ENCODE data around the gene STK32B.
"Not testable (repeated sequence)": the region's sequence is repeated elsewhere in the genome, so short reads cannot be mapped to it uniquely, and the experiment has no call there.

Gene STK32B

DNA sequence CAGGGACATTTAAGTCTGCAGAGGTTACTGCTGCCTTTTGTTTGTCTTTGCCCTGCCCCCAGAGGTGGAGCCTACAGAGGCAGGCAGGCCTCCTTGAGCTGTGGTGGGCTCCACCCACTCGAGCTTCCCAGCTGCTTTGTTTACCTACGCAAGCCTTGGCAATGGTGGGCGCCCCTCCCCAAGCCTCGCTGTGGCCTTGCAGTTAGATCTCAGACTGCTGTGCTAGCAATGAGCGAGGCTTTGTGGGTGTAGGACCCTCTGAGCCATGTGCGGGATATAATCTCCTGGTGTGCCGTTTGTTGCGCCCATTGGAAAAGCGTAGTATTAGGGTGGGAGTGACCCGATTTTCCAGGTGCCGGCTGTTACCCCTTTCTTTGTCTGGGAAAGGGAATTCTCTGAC lies 124.6 kb downstream of the STK32B start:
- H3K27me3 ChIP-seq (ENCODE audit: control insufficient read depth, insufficient read depth, low read length); H3K4me1 ChIP-seq (ENCODE audit: control insufficient read depth, insufficient read depth, low read length); H3K36me3 ChIP-seq (ENCODE audit: control insufficient read depth, insufficient read depth, low read length); H3K9me3 ChIP-seq (ENCODE audit: control insufficient read depth, insufficient read depth, low read length); H3K4me3 ChIP-seq (ENCODE audit: low read depth, low read length); H3K9ac ChIP-seq (ENCODE audit: low read depth, low read length): not testable (repeated sequence)

DNA sequence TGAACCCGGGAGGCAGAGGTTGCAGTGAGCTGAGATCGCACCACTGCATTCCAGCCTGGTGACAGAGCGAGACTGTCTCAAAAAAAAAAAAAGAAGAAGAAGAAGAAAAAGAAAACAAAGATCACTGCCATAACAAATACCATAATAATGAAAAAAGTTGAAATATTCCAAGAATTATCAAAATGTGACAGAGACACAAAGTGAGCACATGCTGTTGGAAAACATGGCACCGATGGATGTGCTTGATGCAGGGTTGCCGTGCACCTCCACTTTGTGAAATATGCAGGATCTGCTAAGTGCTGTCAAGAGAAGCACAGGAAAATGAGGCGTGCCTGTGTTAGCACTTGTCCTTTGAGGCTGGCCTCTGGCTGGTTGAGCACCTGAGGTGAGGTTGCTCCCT lies 133.3 kb downstream of the STK32B start:
- H3K27me3 ChIP-seq (ENCODE audit: control insufficient read depth, insufficient read depth, low read length) = no peaks in the 10 kb centered on the region
- no peak overlapping the region for H3K9ac ChIP-seq (ENCODE audit: low read depth, low read length)
- no peaks in the 10 kb centered on the region for H3K4me1 ChIP-seq (ENCODE audit: control insufficient read depth, insufficient read depth, low read length)
- no peak overlapping the region for H3K4me3 ChIP-seq (ENCODE audit: low read depth, low read length)
- no peaks in the 10 kb centered on the region for H3K36me3 ChIP-seq (ENCODE audit: control insufficient read depth, insufficient read depth, low read length)
- H3K9me3 ChIP-seq (ENCODE audit: control insufficient read depth, insufficient read depth, low read length) = no peaks in the 10 kb centered on the region

DNA sequence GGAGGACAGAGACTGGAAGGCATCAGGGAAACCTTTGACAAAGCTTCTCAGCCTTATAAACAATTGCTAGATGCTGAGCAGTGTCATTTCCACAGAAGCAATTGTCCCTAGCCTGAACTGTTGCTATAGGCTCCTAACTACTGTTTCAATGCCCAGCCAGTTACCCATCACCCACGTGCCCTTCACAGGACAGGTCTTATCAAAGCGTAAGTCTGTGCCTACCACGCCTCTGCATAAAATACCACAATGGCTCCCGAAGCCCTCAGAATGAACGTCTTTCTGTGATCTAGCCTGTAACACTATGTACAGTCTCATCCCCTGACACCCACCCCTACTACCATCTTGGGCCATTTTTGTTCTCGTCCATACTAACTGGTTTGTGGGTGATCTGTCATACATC lies 134.3 kb downstream of the STK32B start:
- H3K9me3 ChIP-seq (ENCODE audit: control insufficient read depth, insufficient read depth, low read length) = no peaks in the 10 kb centered on the region
- H3K36me3 ChIP-seq (ENCODE audit: control insufficient read depth, insufficient read depth, low read length) = no peaks in the 10 kb centered on the region
- no peak overlapping the region for H3K4me3 ChIP-seq (ENCODE audit: low read depth, low read length)
- H3K9ac ChIP-seq (ENCODE audit: low read depth, low read length) = no peak overlapping the region
- no peaks in the 10 kb centered on the region for H3K27me3 ChIP-seq (ENCODE audit: control insufficient read depth, insufficient read depth, low read length)
- H3K4me1 ChIP-seq (ENCODE audit: control insufficient read depth, insufficient read depth, low read length) = no peaks in the 10 kb centered on the region

DNA sequence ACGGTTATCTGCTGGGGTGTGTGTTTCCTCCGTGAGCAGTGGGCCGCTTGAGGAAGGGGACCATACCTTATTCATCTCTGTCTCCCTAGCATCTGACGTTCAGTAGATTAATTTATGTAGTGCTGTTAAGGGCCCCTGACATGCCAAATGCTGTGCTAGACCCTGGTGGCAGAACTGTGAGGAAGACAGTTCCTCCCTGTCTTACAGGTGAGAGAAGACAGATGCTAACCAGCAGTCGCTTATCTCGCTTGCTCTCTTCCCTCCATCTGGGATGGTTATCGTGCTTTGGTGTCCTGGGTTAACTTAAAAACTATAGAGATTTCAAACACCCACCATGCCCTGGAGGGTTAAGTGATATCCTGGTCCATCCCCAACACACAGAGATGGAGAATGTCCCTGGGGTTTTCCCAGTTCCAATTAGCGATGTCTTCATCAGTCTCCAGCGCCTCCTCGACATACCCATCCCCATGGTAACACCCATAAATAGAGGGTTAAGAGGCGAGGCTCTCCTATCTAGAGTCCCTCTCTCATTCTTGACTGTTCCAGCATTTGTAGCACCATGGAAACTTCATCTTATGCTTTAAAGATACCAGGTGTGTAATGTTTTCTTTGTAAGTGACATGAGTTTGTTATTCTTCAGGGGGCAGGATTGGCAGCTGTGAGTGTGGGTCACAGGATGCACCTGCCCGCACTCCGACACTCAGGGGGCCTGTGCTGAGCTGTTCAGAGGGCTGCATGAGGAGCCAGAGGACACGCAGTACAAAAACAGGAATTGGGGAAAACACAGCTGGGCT lies 135.2 kb downstream of the STK32B start:
- no peaks in the 10 kb centered on the region for H3K9me3 ChIP-seq (ENCODE audit: control insufficient read depth, insufficient read depth, low read length)
- no peaks in the 10 kb centered on the region for H3K4me1 ChIP-seq (ENCODE audit: control insufficient read depth, insufficient read depth, low read length)
- H3K27me3 ChIP-seq (ENCODE audit: control insufficient read depth, insufficient read depth, low read length) = no peaks in the 10 kb centered on the region
- H3K36me3 ChIP-seq (ENCODE audit: control insufficient read depth, insufficient read depth, low read length) = no peaks in the 10 kb centered on the region
- H3K4me3 ChIP-seq (ENCODE audit: low read depth, low read length) = no peak overlapping the region
- no peak overlapping the region for H3K9ac ChIP-seq (ENCODE audit: low read depth, low read length)

DNA sequence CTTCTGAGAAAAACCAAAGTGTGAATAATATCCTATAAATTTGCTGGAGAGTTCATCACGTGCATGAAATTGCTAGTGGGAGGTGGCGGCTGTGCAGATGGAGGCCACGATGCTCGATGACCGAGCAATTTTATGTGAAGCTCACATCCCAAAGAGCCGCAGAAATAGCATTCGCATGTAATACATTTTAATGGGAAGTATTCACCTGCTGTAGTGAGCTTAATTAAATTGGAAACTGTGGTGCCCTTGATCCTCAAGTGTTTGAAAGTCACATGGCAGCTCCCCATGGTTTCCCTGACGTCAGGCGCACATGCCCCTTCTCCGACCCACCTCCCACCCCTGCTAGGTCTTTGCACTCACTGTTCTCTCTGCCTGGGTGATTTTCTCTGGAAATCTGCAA lies 136.8 kb downstream of the STK32B start:
- Histone ChIP-seq H3K36me3 (ENCODE audit: control insufficient read depth, insufficient read depth, low read length) (no peaks in the 10 kb centered on the region), H3K9ac (ENCODE audit: low read depth, low read length) (no peak overlapping the region), H3K4me3 (ENCODE audit: low read depth, low read length) (no peak overlapping the region), H3K27me3 (ENCODE audit: control insufficient read depth, insufficient read depth, low read length) (no peaks in the 10 kb centered on the region), H3K9me3 (ENCODE audit: control insufficient read depth, insufficient read depth, low read length) (no peaks in the 10 kb centered on the region), H3K4me1 (ENCODE audit: control insufficient read depth, insufficient read depth, low read length) (no peaks in the 10 kb centered on the region)

DNA sequence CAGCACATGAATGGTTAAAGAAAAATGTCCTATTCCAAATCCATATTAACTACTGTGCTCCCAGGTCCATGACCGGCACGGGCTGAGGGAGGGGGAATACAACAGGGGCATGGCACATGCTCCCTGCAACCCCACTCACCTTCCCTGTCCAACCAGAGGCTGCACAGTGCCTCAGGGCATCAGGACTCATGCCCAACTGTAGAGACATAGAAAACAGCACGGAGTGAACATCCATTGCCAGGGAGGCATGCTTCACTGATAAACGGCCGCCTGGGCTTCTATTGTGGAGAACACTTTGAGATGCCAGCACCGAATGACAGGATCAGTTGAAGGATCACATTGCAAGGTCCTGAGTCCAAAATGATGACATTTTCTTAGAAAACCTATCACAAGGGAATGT lies 140.6 kb downstream of the STK32B start:
- no peaks in the 10 kb centered on the region for H3K9me3 ChIP-seq (ENCODE audit: control insufficient read depth, insufficient read depth, low read length)
- H3K4me1 ChIP-seq (ENCODE audit: control insufficient read depth, insufficient read depth, low read length) = no peaks in the 10 kb centered on the region
- H3K27me3 ChIP-seq (ENCODE audit: control insufficient read depth, insufficient read depth, low read length) = no peaks in the 10 kb centered on the region
- no peaks in the 10 kb centered on the region for H3K36me3 ChIP-seq (ENCODE audit: control insufficient read depth, insufficient read depth, low read length)
- H3K4me3 ChIP-seq (ENCODE audit: low read depth, low read length) = no peak overlapping the region
- no peak overlapping the region for H3K9ac ChIP-seq (ENCODE audit: low read depth, low read length)

DNA sequence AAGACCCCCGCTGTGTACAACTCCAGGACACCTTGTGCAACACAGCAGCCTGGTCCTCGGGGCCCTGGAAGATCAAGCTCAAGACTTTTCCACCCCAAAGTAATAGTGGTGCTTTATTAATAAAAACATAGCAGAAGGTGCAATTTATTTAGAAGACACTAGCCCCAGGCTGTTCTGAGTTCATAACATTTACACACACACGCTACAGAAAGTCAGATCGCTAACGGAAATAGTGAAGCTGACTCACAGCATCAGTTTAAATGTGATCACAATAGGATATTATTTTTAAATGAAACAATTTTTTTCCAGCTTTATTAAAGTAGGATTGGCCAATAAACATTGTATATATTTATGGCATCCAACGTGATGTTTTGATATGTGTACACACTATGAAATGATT lies 141.0 kb downstream of the STK32B start:
- Histone ChIP-seq H3K9me3 (ENCODE audit: control insufficient read depth, insufficient read depth, low read length) (no peaks in the 10 kb centered on the region), H3K4me1 (ENCODE audit: control insufficient read depth, insufficient read depth, low read length) (no peaks in the 10 kb centered on the region), H3K36me3 (ENCODE audit: control insufficient read depth, insufficient read depth, low read length) (no peaks in the 10 kb centered on the region), H3K9ac (ENCODE audit: low read depth, low read length) (no peak overlapping the region), H3K4me3 (ENCODE audit: low read depth, low read length) (no peak overlapping the region), H3K27me3 (ENCODE audit: control insufficient read depth, insufficient read depth, low read length) (no peaks in the 10 kb centered on the region)

DNA sequence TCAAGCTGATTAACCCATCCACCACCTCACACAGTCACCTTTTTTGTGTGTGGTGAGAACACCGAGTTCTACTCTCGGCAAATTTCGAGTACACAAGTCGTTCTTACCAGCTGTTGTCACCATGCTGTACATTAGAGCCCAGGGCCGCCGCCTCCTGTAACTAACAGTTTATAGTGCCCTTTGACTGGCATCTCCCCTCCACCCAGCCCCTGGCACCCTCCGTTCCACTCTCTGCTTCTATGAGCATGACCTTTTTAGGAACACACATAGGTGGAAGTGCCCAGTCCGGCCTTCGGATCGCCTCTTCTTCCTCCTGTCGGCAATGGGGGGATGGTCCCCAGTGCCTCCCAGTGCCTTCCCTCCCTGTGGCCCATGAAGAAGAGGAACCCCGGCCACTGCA lies 141.4 kb downstream of the STK32B start:
- Histone ChIP-seq H3K36me3 (ENCODE audit: control insufficient read depth, insufficient read depth, low read length) (no peaks in the 10 kb centered on the region), H3K4me3 (ENCODE audit: low read depth, low read length) (no peak overlapping the region), H3K4me1 (ENCODE audit: control insufficient read depth, insufficient read depth, low read length) (no peaks in the 10 kb centered on the region), H3K9me3 (ENCODE audit: control insufficient read depth, insufficient read depth, low read length) (no peaks in the 10 kb centered on the region), H3K9ac (ENCODE audit: low read depth, low read length) (no peak overlapping the region), H3K27me3 (ENCODE audit: control insufficient read depth, insufficient read depth, low read length) (no peaks in the 10 kb centered on the region)

DNA sequence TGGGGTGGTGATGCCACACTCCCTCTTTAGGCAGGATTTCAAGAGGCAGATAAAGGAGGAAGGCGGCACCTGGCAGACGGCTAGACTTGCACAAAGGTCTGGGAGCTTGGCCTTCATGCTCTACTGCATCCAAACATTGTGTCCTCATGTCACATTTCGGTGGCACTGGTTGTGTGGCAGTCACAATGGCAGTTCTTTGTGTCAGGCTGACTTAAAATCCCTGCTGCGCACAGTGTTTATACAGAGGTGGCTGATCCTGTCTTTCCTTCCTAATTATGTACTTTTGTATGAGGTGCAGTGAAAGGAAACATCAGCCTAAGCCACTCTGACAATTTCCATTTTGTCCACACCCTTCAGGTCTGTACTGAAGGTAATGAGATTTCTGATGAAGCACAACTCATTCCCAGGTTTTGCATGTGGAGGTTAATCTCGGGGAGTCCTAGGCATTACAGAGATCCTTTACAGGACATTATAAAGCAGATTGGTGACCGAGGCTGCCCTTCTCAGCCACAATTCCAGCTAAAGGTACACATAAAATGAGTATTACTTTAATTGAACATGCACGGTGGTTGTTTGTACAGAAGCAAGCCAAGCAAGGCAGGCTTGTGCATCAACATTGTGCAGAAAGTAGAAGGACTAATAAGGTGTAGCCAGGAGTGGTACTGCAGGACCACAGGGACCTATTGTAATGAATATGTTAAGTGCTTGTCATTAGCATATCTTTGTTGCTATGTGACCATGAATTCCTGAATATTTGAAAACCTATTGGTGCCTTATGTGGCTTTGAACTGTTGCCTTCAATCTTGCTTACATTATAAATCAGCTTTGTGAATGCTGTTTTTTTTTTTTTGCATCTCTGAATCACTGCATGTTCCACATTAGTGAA lies 147.6 kb downstream of the STK32B start:
- peaks cover 15% of the 10 kb centered on the region for H3K4me1 ChIP-seq (ENCODE audit: control insufficient read depth, insufficient read depth, low read length)
- no peak overlapping the region for H3K4me3 ChIP-seq (ENCODE audit: low read depth, low read length)
- H3K27me3 ChIP-seq (ENCODE audit: control insufficient read depth, insufficient read depth, low read length) = no peaks in the 10 kb centered on the region
- no peaks in the 10 kb centered on the region for H3K9me3 ChIP-seq (ENCODE audit: control insufficient read depth, insufficient read depth, low read length)
- H3K36me3 ChIP-seq (ENCODE audit: control insufficient read depth, insufficient read depth, low read length) = no peaks in the 10 kb centered on the region
- peak overlapping the region; percentile 13 for H3K9ac ChIP-seq (ENCODE audit: low read depth, low read length)

DNA sequence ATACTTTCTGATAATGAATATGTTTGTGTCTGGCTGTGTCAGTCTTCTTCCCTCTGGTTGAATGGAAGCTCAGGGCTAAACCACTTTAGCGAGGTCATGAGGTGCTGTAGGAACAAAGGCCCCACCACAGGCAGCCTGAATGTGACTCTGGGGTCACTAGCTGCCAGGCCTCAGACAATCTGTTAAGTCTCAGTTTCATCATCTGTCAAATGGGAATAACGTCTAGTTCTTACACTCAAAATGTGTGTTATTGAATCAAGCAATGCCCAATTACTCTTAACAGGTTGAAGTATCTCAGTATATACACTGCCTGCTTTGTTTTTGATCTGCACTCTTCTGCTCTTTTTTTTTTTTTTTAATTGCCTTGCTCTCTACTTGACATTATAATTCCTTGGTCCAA lies 148.6 kb downstream of the STK32B start:
- H3K9me3 ChIP-seq (ENCODE audit: control insufficient read depth, insufficient read depth, low read length) = no peaks in the 10 kb centered on the region
- no peak overlapping the region for H3K9ac ChIP-seq (ENCODE audit: low read depth, low read length)
- no peaks in the 10 kb centered on the region for H3K36me3 ChIP-seq (ENCODE audit: control insufficient read depth, insufficient read depth, low read length)
- H3K4me3 ChIP-seq (ENCODE audit: low read depth, low read length) = no peak overlapping the region
- peaks cover 17% of the 10 kb centered on the region for H3K4me1 ChIP-seq (ENCODE audit: control insufficient read depth, insufficient read depth, low read length)
- no peaks in the 10 kb centered on the region for H3K27me3 ChIP-seq (ENCODE audit: control insufficient read depth, insufficient read depth, low read length)

DNA sequence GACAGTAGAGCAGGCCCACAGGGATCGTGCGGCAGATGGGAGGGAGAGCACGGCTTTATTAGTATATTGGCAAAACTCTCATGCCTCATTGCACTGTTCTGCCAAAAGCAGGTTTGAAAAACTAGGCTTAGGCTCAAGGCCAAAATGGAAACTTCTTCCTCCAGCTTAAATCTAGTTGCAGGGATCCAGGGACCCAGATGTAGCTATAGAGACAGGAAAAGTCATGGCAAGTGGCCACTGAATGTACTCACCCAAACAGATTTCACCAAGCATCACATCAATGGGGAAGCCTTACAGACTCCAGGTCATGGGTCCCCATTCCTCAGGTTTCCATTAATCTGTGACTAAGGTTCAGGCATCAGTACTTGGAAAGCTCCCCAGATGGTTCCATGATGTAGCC lies 149.2 kb downstream of the STK32B start:
- H3K4me3 ChIP-seq (ENCODE audit: low read depth, low read length) = no peak overlapping the region
- H3K9me3 ChIP-seq (ENCODE audit: control insufficient read depth, insufficient read depth, low read length) = no peaks in the 10 kb centered on the region
- H3K9ac ChIP-seq (ENCODE audit: low read depth, low read length) = no peak overlapping the region
- H3K4me1 ChIP-seq (ENCODE audit: control insufficient read depth, insufficient read depth, low read length) = peaks cover 17% of the 10 kb centered on the region
- no peaks in the 10 kb centered on the region for H3K27me3 ChIP-seq (ENCODE audit: control insufficient read depth, insufficient read depth, low read length)
- H3K36me3 ChIP-seq (ENCODE audit: control insufficient read depth, insufficient read depth, low read length) = no peaks in the 10 kb centered on the region

Data from iPS-15b (cell line).